Measurements from ENCODE around the gene SLC2A6.
"Not testable (repeated sequence)": the region's sequence is repeated elsewhere in the genome, so short reads cannot be mapped to it uniquely, and the experiment has no call there.

Gene SLC2A6

GRCh38 chr9:133451865-133452264 is 27.0 kb downstream of the SLC2A6 start:
- DNase-seq; in situ Hi-C loops (cut with MboI; ENCODE audit: low pct_unique_long_range_greater_than_20kb, low sequenced_read_pairs): not testable (repeated sequence)

GRCh38 chr9:133449760-133450159 is 29.1 kb downstream of the SLC2A6 start:
- in situ Hi-C loops (cut with MboI; ENCODE audit: low pct_unique_long_range_greater_than_20kb, low sequenced_read_pairs), result no loop called here
- no peak for DNase-seq

GRCh38 chr9:133448487-133448972 is 30.4 kb downstream of the SLC2A6 start:
- in situ Hi-C loops (cut with MboI; ENCODE audit: low pct_unique_long_range_greater_than_20kb, low sequenced_read_pairs), result no loop called here
- DNase-seq, result no peak

- DNase-seq, result no peak
- in situ Hi-C loops (cut with MboI; ENCODE audit: low pct_unique_long_range_greater_than_20kb, low sequenced_read_pairs), result no loop called here
Measured at GRCh38 chr9:133445293-133445969, 33.5 kb downstream of the SLC2A6 start.

- DNase-seq, result no peak
- in situ Hi-C loops (cut with MboI; ENCODE audit: low pct_unique_long_range_greater_than_20kb, low sequenced_read_pairs), result no loop called here
Measured at GRCh38 chr9:133443982-133444381, 34.9 kb downstream of the SLC2A6 start.

GRCh38 chr9:133443248-133443647 is 35.7 kb downstream of the SLC2A6 start:
- DNase-seq, result no peak
- in situ Hi-C loops (cut with MboI; ENCODE audit: low pct_unique_long_range_greater_than_20kb, low sequenced_read_pairs), result no loop called here

GRCh38 chr9:133441571-133441970 is 37.3 kb downstream of the SLC2A6 start:
- DNase-seq, result no peak
- in situ Hi-C loops (cut with MboI; ENCODE audit: low pct_unique_long_range_greater_than_20kb, low sequenced_read_pairs), result no loop called here

- in situ Hi-C loops (cut with MboI; ENCODE audit: low pct_unique_long_range_greater_than_20kb, low sequenced_read_pairs), result no loop called here
- no peak for DNase-seq
Measured at GRCh38 chr9:133440874-133441273, 38.0 kb downstream of the SLC2A6 start.

- no peak for DNase-seq
- in situ Hi-C loops (cut with MboI; ENCODE audit: low pct_unique_long_range_greater_than_20kb, low sequenced_read_pairs), result no loop called here
Measured at GRCh38 chr9:133439337-133439736, 39.6 kb downstream of the SLC2A6 start.

- in situ Hi-C loops (cut with MboI; ENCODE audit: low pct_unique_long_range_greater_than_20kb, low sequenced_read_pairs), result no loop called here
- DNase-seq, result no peak
Measured at GRCh38 chr9:133437753-133438531, 41.0 kb downstream of the SLC2A6 start.

GRCh38 chr9:133436681-133437080 is 42.2 kb downstream of the SLC2A6 start:
- no peak for DNase-seq
- in situ Hi-C loops (cut with MboI; ENCODE audit: low pct_unique_long_range_greater_than_20kb, low sequenced_read_pairs), result no loop called here

- in situ Hi-C loops (cut with MboI; ENCODE audit: low pct_unique_long_range_greater_than_20kb, low sequenced_read_pairs), result no loop called here
- no peak for DNase-seq
Measured at GRCh38 chr9:133433351-133433843, 45.5 kb downstream of the SLC2A6 start.

- in situ Hi-C loops (cut with MboI; ENCODE audit: low pct_unique_long_range_greater_than_20kb, low sequenced_read_pairs), result no loop called here
- no peak for DNase-seq
Measured at GRCh38 chr9:133430244-133430643, 48.7 kb downstream of the SLC2A6 start.

GRCh38 chr9:133429641-133430161 is 49.2 kb downstream of the SLC2A6 start:
- in situ Hi-C loops (cut with MboI; ENCODE audit: low pct_unique_long_range_greater_than_20kb, low sequenced_read_pairs), result no loop called here
- no peak for DNase-seq

GRCh38 chr9:133429214-133429613 is 49.7 kb downstream of the SLC2A6 start:
- in situ Hi-C loops (cut with MboI; ENCODE audit: low pct_unique_long_range_greater_than_20kb, low sequenced_read_pairs), result no loop called here
- DNase-seq, result no peak

GRCh38 chr9:133428617-133429101 is 50.2 kb downstream of the SLC2A6 start:
- in situ Hi-C loops (cut with MboI; ENCODE audit: low pct_unique_long_range_greater_than_20kb, low sequenced_read_pairs), result no loop called here
- no peak for DNase-seq

- in situ Hi-C loops (cut with MboI; ENCODE audit: low pct_unique_long_range_greater_than_20kb, low sequenced_read_pairs), result no loop called here
- no peak for DNase-seq
Measured at GRCh38 chr9:133427658-133428348, 51.1 kb downstream of the SLC2A6 start.

GRCh38 chr9:133426011-133426410 is 52.9 kb downstream of the SLC2A6 start:
- in situ Hi-C loops (cut with MboI; ENCODE audit: low pct_unique_long_range_greater_than_20kb, low sequenced_read_pairs), result no loop called here
- DNase-seq, result no peak

GRCh38 chr9:133425049-133425632 is 53.8 kb downstream of the SLC2A6 start:
- in situ Hi-C loops (cut with MboI; ENCODE audit: low pct_unique_long_range_greater_than_20kb, low sequenced_read_pairs), result no loop called here
- no peak for DNase-seq

Measured in KBM-7 (cell line).